Lower lobe of right lung (tissue), 2 donors: Measurements from ENCODE around the gene UNC13B. TPM values are rescaled to one million over a fixed set of nuclear protein-coding genes. Genes with fewer than 3 reads are reported as not detected.
A peak's percentile ranks its signal among the peaks of the same experiment; 100 is the strongest.

ENCODE experiments used
- ATAC-seq, 2 donors: fragments of 200-7000 bp; cut with Tn5 transposase; one replicate each; pipeline ENCODE4 v1.9.1; 2020 to 2022; ENCODE audit warnings: mild to moderate bottlenecking in 2 of 2, moderate library complexity in 2 of 2
- DNase-seq: peaks from one replicate; pipeline ENCODE4 v3.0.0-alpha.2; 2020
- H3K27ac ChIP-seq: fragments of 200-600 bp; one replicate; pipeline ENCODE4 v1.8.0; 2022
- H3K27me3 ChIP-seq: fragments of 200-600 bp; one replicate; pipeline ENCODE4 v1.8.0; 2022; ENCODE audit warnings: low read depth
- H3K36me3 ChIP-seq: fragments of 200-600 bp; one replicate; pipeline ENCODE4 v1.8.0; 2022; ENCODE audit warnings: mild to moderate bottlenecking
- H3K4me1 ChIP-seq: fragments of 200-600 bp; one replicate; pipeline ENCODE4 v1.8.0; 2022
- H3K4me3 ChIP-seq: fragments of 200-600 bp; one replicate; pipeline ENCODE4 v1.8.0; 2022; ENCODE audit warnings: mild to moderate bottlenecking
- H3K9me3 ChIP-seq: fragments of 200-600 bp; one replicate; pipeline ENCODE4 v1.8.0; 2022
- CTCF ChIP-seq: fragments of 200-600 bp; IDR thresholded peaks from one replicate; pipeline ENCODE4 v1.8.0; 2022; ENCODE audit warnings: antibody characterized with exemption, mild to moderate bottlenecking
- intact Hi-C: fragments of 100-400 bp; cut with DNase I; formaldehyde crosslinking; loops from one replicate; pipeline ENCODE4 v1.11.0; 2022
- long read RNA-seq: library from polyadenylated mRNA; unstranded; transcript quantifications from one replicate; pipeline ENCODE4 v2.0.0, GENCODE V29; 2021
- total RNA-seq: library from RNA; stranded (reverse); fragmentation: NEBNext Ultra II Directional; extraction: Animal tissue kit (Norgen Biotek cat#: 25700); gene quantifications from one replicate; pipeline ENCODE4 v1.2.1, GENCODE V29; 2021
- donor health status: DM: no; HTN: yes; CAD: no; lungs with severe emphysema.

UNC13B gene
- 87.9 TPM for total RNA-seq
- long read RNA-seq, full-length matches to known transcripts: 4 of 80 reads
- long read RNA-seq, partial matches to known transcripts: 54 of 80 reads
- long read RNA-seq, other reads (novel, unspliced or antisense): 22 of 80 reads

- H3K27ac ChIP-seq: peak within 1 kb of the TSS; percentile 93
- TF ChIP-seq CTCF: peak; percentile 33
- H3K4me1 ChIP-seq: peaks cover 27% of the 10 kb centered on the region
- no peaks in the 10 kb centered on the region for H3K27me3 ChIP-seq
- intact Hi-C loops: no loop called here
- no peaks in the 10 kb centered on the region for H3K9me3 ChIP-seq
- H3K36me3 ChIP-seq: no peaks in the 10 kb centered on the region
- DNase-seq (peak; percentile 95), ATAC-seq (peak; percentile 98 to 100)
- peak within 1 kb of the TSS; percentile 76 for H3K4me3 ChIP-seq
These were observed at the start of gene UNC13B for GRCh38 chr9:35161713-35162604. TSS of gene UNC13B (plus strand) at chr9:35162009. CDS start at chr9:35162284, 275 bp downstream.

- peaks cover 13% of the 10 kb centered on the region for H3K36me3 ChIP-seq
- DNase-seq (no peak), ATAC-seq (no peak)
- H3K27me3 ChIP-seq: no peaks in the 10 kb centered on the region
- peaks cover 68% of the 10 kb centered on the region for H3K4me1 ChIP-seq
- no peak for TF ChIP-seq CTCF
- peak overlapping the region; percentile 80 for H3K4me3 ChIP-seq
- peak overlapping the region; percentile 81 for H3K27ac ChIP-seq
- H3K9me3 ChIP-seq: no peaks in the 10 kb centered on the region
- intact Hi-C loops: no loop called here
These were observed 49.4 kb upstream of the UNC13B start for GRCh38 chr9:35112257-35113020.

GRCh38 chr9:35114113-35114839 is 47.5 kb upstream of the UNC13B start:
- H3K4me1 ChIP-seq: peaks cover 63% of the 10 kb centered on the region
- no peaks in the 10 kb centered on the region for H3K36me3 ChIP-seq
- intact Hi-C loops: no loop called here
- DNase-seq (peak; percentile 89), ATAC-seq (peak; percentile 2 to 34)
- peak overlapping the region; percentile 86 for H3K27ac ChIP-seq
- H3K9me3 ChIP-seq: no peaks in the 10 kb centered on the region
- peak overlapping the region; percentile 57 for H3K4me3 ChIP-seq
- TF ChIP-seq CTCF: no peak
- no peaks in the 10 kb centered on the region for H3K27me3 ChIP-seq

- no peaks in the 10 kb centered on the region for H3K36me3 ChIP-seq
- no peaks in the 10 kb centered on the region for H3K27me3 ChIP-seq
- peak overlapping the region; percentile 86 for H3K27ac ChIP-seq
- intact Hi-C loops: no loop called here
- TF ChIP-seq CTCF: no peak
- H3K9me3 ChIP-seq: no peaks in the 10 kb centered on the region
- H3K4me1 ChIP-seq: peaks cover 55% of the 10 kb centered on the region
- DNase-seq (peak; percentile 86), ATAC-seq (peak in 1 of 2 donors; percentile 25)
- H3K4me3 ChIP-seq: peak overlapping the region; percentile 57
These were observed 46.8 kb upstream of the UNC13B start for GRCh38 chr9:35114840-35115628.
